Neural crest cell (in vitro differentiated cells): ENCODE data around the gene CIC. TPM values are rescaled to one million over a fixed set of nuclear protein-coding genes. Genes with fewer than 3 reads are reported as not detected.

Experiments used
- DNase-seq: peaks from one replicate; pipeline ENCODE4 v3.0.0; 2021; ENCODE audit warnings: low read depth, mixed read lengths, low spot score
- H3K27ac Mint-ChIP-seq: one replicate; pipeline ENCODE4 v1.8.0; 2021; ENCODE audit warnings: mild to moderate bottlenecking, mixed read lengths; ENCODE audit not compliant: unreplicated experiment
- H3K27me3 Mint-ChIP-seq: 2 replicates; pipeline ENCODE4 v1.8.0; 2021; ENCODE audit warnings: low read depth, mild to moderate bottlenecking, mixed read lengths
- H3K36me3 Mint-ChIP-seq: 2 replicates; pipeline ENCODE4 v1.8.0; 2021; ENCODE audit warnings: low read depth, mild to moderate bottlenecking, mixed read lengths
- H3K4me1 Mint-ChIP-seq: 2 replicates; pipeline ENCODE4 v1.8.0; 2021; ENCODE audit warnings: mixed read lengths
- H3K4me3 Mint-ChIP-seq: one replicate; pipeline ENCODE4 v1.8.0; 2021; ENCODE audit warnings: mild to moderate bottlenecking, mixed read lengths
- H3K9me3 Mint-ChIP-seq: 2 replicates; pipeline ENCODE4 v1.8.0; 2021; ENCODE audit warnings: mixed read lengths
- total RNA-seq: library from RNA; stranded (reverse); gene quantifications from 2 replicates; pipeline ENCODE4 v1.2.1, GENCODE V29; 2021
- TF ChIP-seq, protein P1 (sequence below): fragments of 200-600 bp; sonication (generic); conservative IDR thresholded peaks from 2 replicates; pipeline ENCODE4 v1.5.0; 2021; ENCODE audit warnings: antibody characterized with exemption, mild to moderate bottlenecking

Gene CIC
- total RNA-seq, 1 donor from 2014 or later: 93.4 TPM

DNA sequence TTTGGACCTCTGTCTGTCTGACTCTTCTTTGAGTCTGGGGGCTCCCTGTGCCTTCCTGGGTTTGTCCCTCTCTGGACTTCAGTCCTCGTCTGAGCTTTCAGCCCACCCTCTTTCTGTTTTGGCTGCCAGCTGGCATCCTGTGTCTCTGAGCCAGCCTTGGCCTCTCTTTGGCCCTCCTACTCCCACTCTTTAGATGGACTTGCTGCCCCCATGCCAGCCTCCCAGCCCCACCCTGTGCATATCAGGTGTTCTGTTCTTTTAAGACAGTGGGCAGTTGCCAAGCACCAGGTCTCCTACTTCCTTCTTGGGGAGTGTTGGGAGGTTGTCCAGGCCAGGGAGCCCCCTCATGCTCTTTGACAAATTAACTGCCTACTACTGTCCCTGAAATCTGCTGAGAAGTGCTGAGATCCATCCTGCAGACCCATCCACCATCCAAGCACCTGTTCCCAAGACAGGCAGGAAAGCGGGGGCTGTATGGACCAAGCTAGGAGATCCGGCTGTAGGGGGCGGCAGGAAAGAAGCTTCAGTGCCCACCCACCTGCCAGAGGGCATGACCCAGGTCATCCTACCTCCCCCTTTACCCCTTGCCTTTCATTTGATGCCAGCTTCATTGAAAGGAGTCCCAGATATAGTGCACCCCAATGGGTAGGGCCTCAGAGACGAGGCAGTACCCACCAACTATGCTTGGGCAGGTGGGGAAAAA is 9.6 kb downstream of the CIC start:
- Mint-ChIP-seq H3K36me3 (no peaks in the 10 kb centered on the region), H3K4me1 (peaks cover 21% of the 10 kb centered on the region), H3K4me3 (peak overlapping the region; percentile 96), H3K9me3 (no peaks in the 10 kb centered on the region), H3K27me3 (no peaks in the 10 kb centered on the region), H3K27ac (no peak overlapping the region)
- TF ChIP-seq, protein P1, sequence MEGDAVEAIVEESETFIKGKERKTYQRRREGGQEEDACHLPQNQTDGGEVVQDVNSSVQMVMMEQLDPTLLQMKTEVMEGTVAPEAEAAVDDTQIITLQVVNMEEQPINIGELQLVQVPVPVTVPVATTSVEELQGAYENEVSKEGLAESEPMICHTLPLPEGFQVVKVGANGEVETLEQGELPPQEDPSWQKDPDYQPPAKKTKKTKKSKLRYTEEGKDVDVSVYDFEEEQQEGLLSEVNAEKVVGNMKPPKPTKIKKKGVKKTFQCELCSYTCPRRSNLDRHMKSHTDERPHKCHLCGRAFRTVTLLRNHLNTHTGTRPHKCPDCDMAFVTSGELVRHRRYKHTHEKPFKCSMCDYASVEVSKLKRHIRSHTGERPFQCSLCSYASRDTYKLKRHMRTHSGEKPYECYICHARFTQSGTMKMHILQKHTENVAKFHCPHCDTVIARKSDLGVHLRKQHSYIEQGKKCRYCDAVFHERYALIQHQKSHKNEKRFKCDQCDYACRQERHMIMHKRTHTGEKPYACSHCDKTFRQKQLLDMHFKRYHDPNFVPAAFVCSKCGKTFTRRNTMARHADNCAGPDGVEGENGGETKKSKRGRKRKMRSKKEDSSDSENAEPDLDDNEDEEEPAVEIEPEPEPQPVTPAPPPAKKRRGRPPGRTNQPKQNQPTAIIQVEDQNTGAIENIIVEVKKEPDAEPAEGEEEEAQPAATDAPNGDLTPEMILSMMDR: no peak
- DNase-seq: no peak

DNA sequence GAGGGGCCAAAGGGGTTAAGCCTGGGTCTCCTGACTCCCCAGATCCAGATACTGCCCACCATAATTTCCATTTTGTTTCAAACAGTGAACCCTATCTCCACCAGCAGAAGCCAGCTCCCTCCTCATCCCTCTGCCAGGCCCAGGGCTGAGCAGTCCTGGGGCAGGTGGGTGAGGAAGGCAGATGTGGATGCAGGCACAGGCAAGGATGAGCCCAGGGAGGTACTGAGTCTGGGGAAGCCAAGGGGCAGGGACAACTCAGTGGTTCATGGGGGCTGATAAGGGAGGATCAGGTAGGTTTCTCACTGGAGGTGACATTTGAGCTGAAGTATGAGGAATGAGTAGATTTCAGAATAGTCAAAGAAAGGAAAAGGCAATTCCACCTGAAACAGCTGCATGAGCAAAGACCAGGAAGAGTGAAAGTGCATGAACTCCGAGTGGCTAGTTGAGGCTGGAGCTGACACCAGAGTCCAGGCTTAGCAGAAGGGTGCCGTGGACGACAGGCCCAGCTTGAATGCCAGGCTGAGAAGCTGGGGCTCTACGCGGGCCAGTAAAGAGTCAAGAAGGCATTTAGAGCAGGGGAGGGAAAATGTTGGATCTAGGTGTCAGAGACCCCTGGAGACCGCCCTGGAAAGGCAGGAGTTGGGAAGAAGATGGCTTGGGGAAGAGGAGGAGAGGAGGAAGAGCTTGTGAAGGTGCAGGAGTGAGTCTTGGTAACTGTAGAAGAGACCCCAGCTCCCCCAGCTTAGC is 10.3 kb downstream of the CIC start:
- Mint-ChIP-seq H3K27ac (peak overlapping the region; percentile 30), H3K9me3 (no peaks in the 10 kb centered on the region), H3K4me1 (peaks cover 21% of the 10 kb centered on the region), H3K36me3 (no peaks in the 10 kb centered on the region), H3K27me3 (no peaks in the 10 kb centered on the region), H3K4me3 (peak overlapping the region; percentile 96)
- TF ChIP-seq, protein P1: no peak
- no peak for DNase-seq

DNA sequence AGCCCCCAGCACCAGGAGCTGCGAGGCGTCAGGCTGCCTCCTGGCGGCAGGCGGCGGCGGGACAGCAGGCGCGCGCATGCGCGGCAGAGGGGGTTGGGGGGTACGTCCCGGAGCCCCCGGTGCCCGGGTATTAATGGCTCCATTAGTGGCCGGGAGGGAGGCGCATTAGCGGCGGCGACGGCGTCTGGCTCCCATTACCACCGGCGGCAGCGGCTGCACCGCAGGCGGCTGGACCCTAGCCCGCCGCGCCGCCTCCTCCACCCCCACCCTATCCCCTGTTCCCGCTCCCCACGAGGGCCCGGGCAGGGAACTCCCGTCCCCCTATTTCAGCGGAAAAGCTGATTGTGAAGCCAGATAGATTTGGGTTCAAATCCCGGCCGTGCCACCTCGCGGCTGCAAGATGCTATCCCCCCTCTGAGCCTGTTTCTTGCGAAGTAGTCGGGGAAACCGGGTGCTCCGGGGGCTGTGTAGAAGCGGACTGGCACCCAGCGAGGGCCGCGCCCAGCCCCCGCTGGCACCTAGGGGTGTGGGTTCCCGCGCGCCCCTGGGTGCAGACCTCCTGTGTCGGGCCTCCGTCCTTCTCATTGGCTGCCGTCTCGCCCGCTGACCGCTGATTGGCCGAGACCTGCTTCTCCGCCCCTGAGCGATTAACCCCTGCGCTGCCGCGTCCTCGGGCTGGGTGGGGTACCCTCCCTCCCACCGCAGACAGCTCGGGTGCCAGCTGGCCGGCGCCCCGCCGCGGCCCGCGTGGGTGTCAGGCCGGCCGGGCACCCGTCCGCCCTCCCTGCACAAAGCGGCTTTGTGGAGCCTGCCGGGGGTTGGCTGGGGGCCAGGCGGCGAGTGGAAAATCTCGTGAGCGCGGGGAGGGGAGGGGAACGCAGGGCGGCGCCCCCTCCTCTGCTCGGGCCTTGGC is 11.1 kb downstream of the CIC start:
- peaks cover 4% of the 10 kb centered on the region for H3K27me3 Mint-ChIP-seq
- H3K36me3 Mint-ChIP-seq: peaks cover 3% of the 10 kb centered on the region
- H3K27ac Mint-ChIP-seq: no peak overlapping the region
- peak; percentile 77 for DNase-seq
- peaks cover 27% of the 10 kb centered on the region for H3K4me1 Mint-ChIP-seq
- no peaks in the 10 kb centered on the region for H3K9me3 Mint-ChIP-seq
- TF ChIP-seq, protein P1: peak; percentile 90
- peak overlapping the region; percentile 96 for H3K4me3 Mint-ChIP-seq

DNA sequence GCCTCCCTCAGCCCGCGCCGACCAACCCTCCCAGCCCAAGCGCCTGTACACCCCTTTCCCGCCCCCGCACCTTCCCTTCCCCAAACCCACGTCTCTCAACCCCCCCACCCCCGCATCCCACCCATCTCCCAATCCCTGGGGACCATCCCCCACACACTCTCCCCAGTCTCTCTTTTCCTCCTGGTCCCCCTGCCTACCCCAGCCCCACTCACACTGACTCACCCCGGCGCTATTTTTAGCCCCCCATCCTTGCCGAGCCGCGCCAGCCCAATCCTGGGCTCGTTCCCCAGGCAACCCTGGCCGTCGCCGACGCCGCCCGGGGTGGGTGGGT is 11.7 kb downstream of the CIC start:
- Mint-ChIP-seq H3K27ac (no peak overlapping the region), H3K4me1 (peaks cover 34% of the 10 kb centered on the region), H3K9me3 (no peaks in the 10 kb centered on the region), H3K36me3 (peaks cover 3% of the 10 kb centered on the region), H3K27me3 (peaks cover 4% of the 10 kb centered on the region), H3K4me3 (no peak overlapping the region)
- DNase-seq: no peak
- TF ChIP-seq, protein P1: no peak

DNA sequence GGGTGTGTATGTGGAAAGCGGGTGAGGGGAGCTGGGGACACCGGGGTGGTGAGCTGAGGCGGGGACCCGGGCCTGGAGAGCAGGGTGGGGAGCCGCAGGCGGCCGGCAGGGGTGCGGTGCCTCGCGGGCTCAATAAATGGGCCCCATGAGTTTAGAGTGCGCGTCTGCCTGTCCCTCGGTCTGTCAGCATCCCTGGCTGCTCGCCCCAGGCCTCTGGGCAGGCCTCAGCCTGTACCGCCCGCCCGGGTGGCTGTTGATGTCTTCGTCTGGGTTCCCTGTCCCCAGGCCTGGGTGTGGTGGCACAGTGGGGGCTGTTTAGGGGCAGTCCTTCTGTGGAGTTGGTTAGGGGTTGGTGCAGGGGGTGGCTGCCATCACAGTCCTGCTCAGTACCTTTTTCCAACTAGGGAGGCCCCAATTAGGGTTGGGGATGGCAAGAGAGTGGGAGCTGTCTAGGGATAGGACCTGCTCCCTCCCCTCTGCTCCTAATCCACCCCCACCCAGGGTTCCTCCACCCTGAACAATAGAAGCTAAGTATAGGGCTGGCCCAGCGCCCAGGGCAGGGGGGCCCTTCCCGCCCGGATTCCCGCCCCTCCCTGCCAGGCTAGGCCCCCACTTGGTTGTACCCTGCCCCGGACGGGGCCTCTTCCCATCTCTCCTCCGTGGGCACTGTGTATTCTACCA is 12.2 kb downstream of the CIC start:
- peaks cover 4% of the 10 kb centered on the region for H3K27me3 Mint-ChIP-seq
- TF ChIP-seq, protein P1: no peak
- H3K36me3 Mint-ChIP-seq: peaks cover 3% of the 10 kb centered on the region
- no peaks in the 10 kb centered on the region for H3K9me3 Mint-ChIP-seq
- H3K27ac Mint-ChIP-seq: peak overlapping the region; percentile 93
- H3K4me3 Mint-ChIP-seq: no peak overlapping the region
- DNase-seq: peak; percentile 34
- H3K4me1 Mint-ChIP-seq: peaks cover 34% of the 10 kb centered on the region
